ENCODE measurements around the gene HECTD4. TPM values are rescaled to one million over a fixed set of nuclear protein-coding genes. Genes with fewer than 3 reads are reported as not detected.

Gene HECTD4
- total and polyA plus RNA-seq, 2 experiments from 2014 or later: 25.7 to 36.9 TPM

DNA sequence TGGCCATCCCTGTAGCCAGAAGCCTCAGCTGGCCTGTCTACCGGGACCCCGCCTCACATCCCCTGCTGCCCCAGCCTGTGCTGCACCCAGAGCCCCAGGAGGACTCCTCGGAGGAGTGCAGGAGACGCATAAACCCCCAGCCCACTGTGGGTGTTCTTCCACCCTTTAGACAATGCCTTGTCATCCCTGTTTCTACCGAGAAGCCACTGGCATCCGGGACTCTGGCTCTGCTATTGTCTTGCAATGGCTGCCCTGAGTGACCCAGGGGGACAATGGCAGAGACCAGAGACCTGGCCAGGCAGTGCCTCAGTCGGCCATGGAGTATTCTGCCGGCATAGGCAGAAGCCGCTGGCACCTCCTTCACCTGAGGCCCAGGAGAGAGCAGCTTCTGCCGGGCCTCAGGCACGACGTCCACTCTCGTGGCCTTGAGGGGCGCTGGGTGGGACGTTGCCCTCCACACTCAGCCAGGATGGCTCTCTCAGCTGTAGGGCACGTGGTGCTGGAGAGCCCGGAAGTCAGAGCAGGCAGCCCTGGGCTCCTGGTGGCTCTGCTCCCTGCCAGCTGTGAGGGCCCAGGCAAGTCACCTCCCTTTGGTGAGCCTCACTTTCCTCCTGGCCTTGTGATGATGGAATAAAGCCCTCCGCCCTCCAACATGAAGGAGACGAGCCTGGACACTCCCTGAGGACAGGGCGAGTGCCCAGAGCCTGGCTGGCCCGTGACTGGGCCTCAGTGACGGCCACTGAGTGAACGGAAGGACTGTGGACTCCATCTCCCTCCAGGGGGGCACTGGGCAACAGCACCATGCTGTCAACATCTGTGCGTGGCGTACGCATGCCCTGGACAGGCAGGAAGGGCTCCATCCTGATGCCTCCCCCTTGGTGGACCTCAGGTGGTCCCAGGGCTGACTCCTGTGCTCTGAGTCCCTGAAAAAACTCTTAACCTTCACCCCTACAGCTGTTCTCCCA lies 215.9 kb downstream of the HECTD4 start:
- ATAC-seq: no peak

More for the DNA sequence above, 215.9 kb downstream of the HECTD4 start:
- Mint-ChIP-seq H3K4me3 (no peak overlapping the region), H3K27me3 (ENCODE audit: insufficient read depth, low read depth, poor library complexity) (peaks cover 19% of the 10 kb centered on the region), H3K27ac (no peak overlapping the region; the same call in 1 of the 2 replicates), H3K9me3 (no peaks in the 10 kb centered on the region), H3K4me1 (peaks cover 3% of the 10 kb centered on the region; the same call in 1 of the 3 replicates), H3K36me3 (ENCODE audit: low read depth) (peaks cover 24% of the 10 kb centered on the region)
- no peak overlapping the region for H3K4me3 ChIP-seq
- H3K4me1 ChIP-seq (ENCODE audit: insufficient read depth): no peaks in the 10 kb centered on the region
- DNase-seq (ENCODE audit: low spot score): no peak
- H3K27me3 ChIP-seq (ENCODE audit: insufficient read depth): no peaks in the 10 kb centered on the region
- no peaks in the 10 kb centered on the region for H4K20me1 ChIP-seq (replicated peaks; ENCODE audit: insufficient read depth)
- no peak overlapping the region for H3K4me2 ChIP-seq
- no peaks in the 10 kb centered on the region for H3F3A ChIP-seq (replicated peaks; ENCODE audit: low read depth)
- H3K79me2 ChIP-seq (replicated peaks; ENCODE audit: insufficient read depth): no peaks in the 10 kb centered on the region
- no peak overlapping the region for H3K27ac ChIP-seq (ENCODE audit: low read depth)
- no peaks in the 10 kb centered on the region for H3K36me3 ChIP-seq (ENCODE audit: insufficient read depth)
- TF ChIP-seq STAT1 (IDR thresholded peaks at IDR 0.05; ENCODE audit: unreplicated experiment): no peak
- TF ChIP-seq ZNF462 (CRISPR knock-in tag; IDR thresholded peaks at IDR 0.05): no peak
- TF ChIP-seq NANOG (IDR thresholded peaks at IDR 0.05; ENCODE audit: borderline replicate concordance): no peak
- TF ChIP-seq EZH2 (IDR thresholded peaks at IDR 0.05; ENCODE audit: low read depth, unreplicated experiment): no peak
- no peak for TF ChIP-seq POLR2AphosphoS5 (IDR thresholded peaks at IDR 0.05; ENCODE audit: low read depth)
- TF ChIP-seq, protein P1, sequence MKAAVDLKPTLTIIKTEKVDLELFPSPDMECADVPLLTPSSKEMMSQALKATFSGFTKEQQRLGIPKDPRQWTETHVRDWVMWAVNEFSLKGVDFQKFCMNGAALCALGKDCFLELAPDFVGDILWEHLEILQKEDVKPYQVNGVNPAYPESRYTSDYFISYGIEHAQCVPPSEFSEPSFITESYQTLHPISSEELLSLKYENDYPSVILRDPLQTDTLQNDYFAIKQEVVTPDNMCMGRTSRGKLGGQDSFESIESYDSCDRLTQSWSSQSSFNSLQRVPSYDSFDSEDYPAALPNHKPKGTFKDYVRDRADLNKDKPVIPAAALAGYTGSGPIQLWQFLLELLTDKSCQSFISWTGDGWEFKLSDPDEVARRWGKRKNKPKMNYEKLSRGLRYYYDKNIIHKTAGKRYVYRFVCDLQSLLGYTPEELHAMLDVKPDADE (IDR thresholded peaks at IDR 0.05): no peak
- no peak for TF ChIP-seq ZNF114 (CRISPR knock-in tag; IDR thresholded peaks at IDR 0.05)
- TF ChIP-seq ZNF331 (CRISPR knock-in tag; IDR thresholded peaks at IDR 0.05; ENCODE audit: low read depth): no peak
- TF ChIP-seq JUNB (IDR thresholded peaks at IDR 0.05; ENCODE audit: unreplicated experiment): no peak
- no peak for TF ChIP-seq CREB1 (CRISPR knock-in tag; IDR thresholded peaks at IDR 0.05; ENCODE audit: low read depth)
- no peaks in the 10 kb centered on the region for H3K9me2 ChIP-seq (ENCODE audit: insufficient read depth)
- H2AFZ ChIP-seq: no peak overlapping the region

Data from GM23338 (cell line).